Activated CD8-positive, alpha-beta memory T cell treated with anti-CD3 and anti-CD28 coated beads for 4 hours (primary cell): ENCODE results near the gene CERK.
"Not testable (repeated sequence)": the region's sequence is repeated elsewhere in the genome, so short reads cannot be mapped to it uniquely, and the experiment has no call there.

Experiments
- DNase-seq, 2 donors: peaks; one replicate each; pipeline ENCODE4 v3.0.0-alpha.2; 2020; ENCODE audit warnings: low read depth in 2 of 2

Gene CERK

DNA sequence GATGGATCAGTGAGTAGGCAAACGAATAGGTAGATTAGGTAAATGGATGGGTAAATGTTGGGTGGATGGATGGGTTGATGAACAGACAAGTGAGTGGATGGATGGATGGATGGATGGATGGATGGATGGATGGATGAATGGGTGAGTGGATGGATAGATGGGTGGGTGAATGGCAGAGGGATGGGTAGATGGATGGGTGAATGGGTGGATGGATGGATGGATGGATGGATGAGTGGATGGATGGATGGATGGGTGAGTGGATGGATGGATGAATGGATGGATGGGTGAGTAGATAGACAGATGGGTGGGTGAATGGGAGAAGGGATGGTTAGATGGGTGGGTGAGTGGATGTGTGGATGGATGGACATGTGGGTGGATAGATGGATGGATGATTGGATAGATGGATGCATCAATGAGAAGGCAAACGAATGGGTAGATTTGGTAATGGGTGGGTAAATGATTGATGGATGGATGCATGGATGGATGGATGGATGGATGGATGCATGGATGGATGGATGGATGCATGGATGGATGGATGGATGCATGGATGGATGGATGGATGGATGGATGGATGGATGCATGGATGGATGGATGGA is 89.7 kb downstream of the CERK start:
- not testable (repeated sequence) for DNase-seq

DNA sequence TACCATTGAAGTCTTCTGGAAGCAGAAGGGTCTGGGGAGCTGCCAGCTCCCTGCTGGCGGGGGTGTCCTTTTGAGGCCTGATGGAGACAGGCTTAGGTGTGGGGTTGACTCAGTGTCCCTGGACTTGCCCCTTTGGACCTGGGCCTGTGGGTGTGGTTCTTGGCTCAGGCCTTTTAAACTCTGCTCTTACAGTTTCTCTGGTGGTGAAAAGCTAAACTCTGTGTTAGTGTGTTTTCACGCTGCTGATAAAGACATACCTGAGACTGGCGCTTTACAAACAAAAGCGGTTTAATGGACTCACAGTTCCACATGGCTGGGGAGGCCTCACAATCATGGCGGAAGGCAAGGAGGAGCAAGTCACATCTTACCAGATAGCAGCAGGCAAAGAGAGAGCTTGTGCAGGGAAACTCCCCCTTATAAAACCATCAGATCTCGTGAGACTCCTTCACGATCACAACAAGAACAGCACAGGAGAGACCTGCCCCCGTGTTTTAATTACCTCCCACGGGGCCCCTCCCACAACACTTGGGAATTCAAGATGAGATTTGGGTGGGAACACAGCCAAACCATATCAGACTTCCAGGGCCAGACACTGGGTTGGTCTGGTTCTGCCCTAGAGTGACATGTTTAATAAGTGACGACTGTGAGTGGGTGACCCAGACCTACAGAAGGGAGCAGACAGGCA is 91.4 kb downstream of the CERK start:
- no peak for DNase-seq

DNA sequence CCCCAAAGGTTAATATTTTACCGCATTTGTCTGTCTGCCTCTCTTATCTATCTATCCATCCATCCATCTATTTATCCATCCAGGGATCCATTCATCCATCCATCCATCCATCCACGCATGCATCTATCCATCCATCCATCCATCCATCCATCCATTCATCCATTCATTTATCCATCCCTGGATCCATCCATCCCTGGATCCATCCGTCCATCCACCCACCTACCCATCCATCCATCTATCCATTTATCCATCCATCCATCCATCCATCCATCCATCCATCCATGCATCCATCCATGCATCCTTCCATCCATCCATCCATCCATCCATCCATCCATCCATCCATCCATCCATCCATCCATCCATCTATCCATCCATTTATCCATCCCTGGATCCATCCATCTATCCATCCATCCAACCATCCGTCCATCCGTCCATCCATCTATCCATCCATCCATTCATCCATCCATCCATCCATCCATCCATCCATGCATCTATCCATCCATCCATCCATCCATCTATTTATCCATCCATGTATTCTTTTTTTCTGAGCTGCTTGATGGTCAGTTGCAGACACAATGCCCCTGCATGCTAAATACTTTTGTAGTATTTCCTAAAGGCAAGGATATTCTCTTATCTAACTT is 95.1 kb downstream of the CERK start:
- DNase-seq, result not testable (repeated sequence)

DNA sequence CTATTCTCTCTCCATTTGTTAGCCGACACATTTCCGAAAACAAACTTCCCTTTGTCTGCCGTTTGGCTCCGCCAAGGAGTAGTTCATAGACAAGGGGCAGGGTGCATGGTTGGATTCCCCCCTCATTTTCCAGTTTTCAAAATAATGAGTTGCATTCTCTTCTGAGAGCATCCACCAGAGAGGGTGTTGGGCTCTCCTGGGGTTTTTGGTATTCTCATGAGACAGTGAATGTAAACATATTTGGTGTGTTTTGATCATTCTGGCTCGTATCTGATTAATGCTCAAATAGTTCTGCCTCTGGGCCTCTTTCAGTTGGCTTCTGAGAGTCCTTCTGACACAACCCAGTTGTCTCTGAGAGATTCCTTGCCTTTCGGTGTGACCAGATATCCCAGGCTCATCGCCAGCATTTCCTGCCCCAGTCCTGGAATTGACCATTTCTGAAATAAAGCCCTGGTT is 96.2 kb downstream of the CERK start:
- no peak for DNase-seq

DNA sequence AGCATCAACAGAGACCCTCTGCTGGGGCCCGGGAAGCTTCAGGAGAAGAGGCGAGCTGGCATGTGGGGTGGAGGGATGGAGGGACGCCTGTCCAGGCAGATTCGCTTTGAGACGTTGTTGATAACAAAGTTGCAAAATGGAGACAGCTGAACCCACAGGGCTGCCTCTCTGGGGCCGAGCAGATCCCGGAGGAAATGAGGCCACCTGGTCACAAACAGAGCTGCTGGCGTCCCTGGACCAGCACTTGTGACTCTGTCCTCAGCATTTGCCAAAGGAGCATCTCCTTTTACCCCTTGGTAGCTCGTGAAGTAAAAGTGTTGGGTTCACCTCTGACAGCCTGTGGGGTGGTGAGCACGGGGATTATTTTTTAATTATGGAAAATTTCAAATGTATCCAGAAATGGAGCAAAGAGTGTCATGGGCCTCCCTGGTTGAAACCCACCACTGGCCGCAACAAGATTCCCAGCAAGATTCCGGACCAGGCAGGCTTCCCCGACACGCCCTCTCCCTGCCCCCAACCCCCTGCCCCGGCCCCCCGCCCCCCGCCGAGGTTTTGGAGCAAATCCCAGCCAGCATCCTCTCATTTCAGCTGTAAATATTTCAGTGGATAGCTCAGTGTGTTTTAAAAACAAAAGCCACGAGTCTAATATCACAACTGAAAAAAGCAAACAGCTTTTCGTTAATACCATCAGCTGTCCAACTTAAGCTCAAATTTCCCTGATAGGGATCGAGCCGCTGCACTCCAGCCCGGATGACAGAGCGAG is 97.6 kb downstream of the CERK start:
- no peak for DNase-seq

DNA sequence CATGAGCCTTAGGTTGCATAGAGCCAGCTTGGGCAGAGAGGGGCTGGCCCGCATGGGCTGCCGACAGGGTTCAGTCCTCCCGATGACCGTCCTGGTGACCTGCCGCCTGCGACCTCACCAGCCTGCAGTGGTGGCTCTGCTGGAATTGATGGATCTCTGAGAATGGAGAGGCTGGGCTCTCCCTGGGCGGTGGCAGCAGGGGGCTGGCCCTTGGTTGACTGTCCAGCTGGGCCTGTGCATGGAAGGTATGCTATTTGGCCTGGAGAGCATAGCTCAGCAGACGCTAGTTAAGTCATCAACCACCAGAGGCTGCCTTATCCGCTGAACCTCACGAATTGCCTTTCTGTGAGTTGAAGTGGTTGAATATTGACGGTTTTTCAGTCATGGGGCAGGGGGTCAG is 98.2 kb downstream of the CERK start:
- DNase-seq, result no peak

DNA sequence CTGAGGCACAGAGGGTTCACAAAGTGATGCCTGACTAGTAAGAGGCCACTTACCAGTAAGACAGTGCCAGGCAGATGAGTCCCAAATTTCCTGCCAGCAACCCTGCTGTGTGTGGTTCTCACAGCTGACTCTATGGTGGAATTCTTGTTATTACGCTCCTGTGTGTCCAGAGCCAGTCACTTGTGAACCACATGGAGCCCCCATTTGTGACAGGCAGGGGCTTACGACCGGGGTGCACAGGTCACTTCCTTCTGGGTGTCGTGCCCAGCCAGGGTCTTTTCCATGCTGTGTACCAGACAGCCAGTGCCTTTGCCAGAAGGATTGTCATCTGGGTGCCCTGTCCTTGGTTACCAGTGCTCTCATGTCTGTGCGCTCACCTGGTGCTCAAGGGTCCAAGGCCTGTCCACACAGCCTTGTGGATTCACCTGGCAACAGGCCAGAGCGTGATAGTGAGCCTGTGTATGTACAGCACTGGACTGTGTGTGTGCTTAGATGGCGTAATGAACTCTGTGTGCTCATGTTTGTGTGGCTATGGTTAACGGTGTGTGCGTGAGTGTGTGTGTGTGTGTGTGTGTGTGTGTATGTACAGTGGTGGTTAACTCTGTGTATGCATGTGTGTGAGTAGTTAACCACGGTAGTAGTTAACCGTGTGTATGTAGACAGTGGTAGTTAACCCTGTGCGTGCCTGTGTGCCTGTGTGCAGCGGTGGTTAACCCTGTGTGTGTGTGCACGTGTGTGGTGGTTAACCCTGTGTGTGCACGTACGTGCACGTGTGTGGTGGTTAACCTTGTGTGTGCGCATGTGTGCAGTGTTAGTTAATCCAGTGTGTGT is 99.2 kb downstream of the CERK start:
- no peak for DNase-seq

DNA sequence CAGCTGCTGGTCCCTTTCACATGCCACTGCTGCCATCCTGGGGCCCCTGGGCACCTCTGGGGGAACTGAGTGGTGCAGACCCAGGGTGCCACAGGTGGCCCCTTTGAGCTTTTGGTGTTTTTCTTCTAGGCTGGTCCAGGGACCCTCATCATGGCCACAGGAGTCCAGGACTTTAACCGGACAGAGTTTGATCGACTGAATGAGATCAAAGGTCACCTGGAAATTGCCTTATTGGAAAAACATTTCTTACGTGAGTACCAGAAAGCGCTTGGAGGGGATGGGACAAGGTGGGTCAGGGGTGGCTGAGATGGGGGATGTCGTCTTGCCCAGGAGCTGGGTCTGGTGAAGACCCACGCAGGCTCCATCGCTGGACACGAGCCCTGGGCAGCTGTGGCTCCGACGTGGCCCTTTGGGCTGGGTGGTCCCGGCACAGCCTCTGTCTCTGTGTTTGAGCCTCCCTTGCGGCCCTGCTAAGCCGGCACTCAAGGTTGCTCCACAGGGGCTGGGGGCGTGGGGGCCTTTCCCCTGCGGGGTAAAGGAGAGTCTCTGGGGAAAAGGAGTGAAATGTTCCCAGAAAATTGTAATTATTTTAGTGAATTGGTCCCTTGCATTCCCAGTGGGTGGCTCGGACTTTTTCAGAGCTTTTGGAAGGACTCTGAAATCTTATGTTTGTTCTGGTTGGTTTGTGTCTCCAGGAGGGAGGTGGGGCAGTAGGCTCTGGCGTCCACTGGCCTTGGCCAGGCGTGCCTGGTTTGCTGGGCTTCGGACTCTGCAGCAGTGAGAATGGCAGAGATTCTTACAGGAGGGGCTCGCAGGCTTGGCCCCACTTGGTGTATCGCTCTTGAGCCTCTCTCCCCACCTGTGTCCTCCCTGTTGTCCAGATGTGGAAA is 100.1 kb downstream of the CERK start:
- DNase-seq, result no peak

DNA sequence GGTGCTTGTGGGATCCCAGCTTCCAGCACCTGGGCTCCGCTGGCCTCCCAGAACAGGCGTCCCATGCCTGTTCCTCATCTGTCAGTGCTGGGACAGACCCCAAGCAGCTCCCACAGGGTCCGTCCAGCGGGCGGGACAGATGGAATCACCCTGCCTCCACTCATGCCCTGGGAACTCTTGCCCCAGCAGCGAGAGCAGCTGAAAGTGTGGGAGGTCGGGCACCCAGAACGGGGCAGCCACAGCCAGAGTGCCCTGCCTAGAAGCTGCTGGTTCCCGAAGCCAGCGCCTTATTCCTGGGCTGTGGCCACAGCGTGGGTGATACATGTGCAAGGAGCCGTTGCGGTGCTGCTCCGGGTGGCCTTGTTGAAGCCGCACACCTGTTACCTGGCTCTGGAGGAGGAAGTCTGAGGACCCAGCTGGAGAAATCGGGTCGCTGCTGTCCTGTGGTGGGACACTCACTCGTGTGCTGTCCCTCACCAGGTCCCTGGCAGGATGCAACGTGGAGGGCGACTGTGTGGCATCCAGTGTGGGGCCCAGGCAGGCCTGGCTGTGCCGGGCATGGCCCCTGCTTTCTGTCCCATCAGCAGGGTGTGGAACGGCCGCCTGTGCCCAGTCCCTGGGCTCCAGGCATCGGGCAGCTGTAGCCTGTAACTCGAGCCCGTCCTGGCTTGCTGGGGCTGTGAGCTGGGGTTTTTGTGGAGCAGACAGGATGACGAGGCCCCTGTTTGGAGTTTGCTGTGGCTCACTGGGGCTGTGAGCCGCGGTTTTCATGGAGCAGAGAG is 101.6 kb downstream of the CERK start:
- DNase-seq, result no peak

DNA sequence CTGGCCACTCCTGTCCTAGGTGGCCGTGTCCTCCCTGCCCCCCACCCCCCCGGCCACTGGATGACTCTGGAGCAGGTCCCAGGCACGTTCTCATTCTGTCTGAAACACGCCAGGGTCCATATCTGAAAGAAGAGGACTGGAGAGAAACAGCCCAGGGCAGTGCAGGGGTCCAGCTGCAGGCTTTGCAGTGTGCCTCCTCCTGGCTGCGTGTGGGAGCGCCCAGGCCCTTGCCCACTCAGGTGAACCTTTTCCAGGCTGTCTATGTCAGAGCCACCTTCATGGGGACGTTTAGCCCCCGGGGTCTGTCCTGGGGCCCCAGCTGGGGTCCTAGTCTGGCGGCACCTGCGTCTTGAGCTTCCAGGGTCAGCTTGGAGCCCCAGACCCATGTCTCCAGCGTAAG is 102.3 kb downstream of the CERK start:
- DNase-seq, result no peak

DNA sequence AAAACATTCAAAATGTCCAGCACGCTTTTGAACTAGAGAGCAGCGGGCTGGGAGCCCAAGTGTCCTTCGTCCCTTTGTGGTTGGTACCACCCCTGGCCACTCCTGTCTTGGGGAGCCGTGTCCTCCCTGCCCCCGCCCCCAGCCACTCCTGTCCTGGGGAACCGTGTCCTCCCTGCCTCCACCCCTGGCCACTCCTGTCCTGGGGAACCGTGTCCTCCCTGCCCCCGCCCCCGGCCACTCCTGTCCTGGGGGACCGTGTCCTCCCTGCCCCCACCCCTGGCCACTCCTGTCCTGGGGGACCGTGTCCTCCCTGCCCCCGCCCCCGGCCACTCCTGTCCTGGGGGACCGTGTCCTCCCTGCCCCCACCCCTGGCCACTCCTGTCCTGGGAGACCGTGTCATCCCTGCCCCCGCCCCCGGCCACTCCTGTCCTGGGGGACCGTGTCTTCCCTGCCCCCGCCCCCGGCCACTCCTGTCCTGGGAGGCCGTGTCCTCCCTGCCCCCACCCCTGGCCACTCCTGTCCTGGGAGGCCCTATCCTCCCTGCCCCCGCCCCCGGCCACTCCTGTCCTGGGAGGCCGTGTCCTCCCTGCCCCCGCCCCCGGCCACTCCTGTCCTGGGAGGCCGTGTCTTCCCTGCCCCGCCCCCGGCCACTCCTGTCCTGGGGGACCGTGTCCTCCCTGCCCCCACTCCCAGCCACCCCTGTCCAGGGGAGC is 102.9 kb downstream of the CERK start:
- DNase-seq, result not testable (repeated sequence)
